Sigmoid colon (tissue), 4 donors: ENCODE data around the gene PIGN.

Experiments used
- EP300 ChIP-seq, 4 donors: sonication (generic); formaldehyde crosslinking; IDR thresholded peaks; one replicate each; pipeline ENCODE4 v1.6.1; 2017; ENCODE audit warnings: antibody characterized with exemption in 4 of 4
- TF ChIP-seq, protein P1 (sequence below), 4 experiments: fragments of 450-650 bp in 3 of 4; fragments of 200-600 bp in 1 of 4; IDR thresholded peaks; one replicate each; pipeline ENCODE4 v1.5.1; 2016 to 2019; ENCODE audit warnings: antibody characterized with exemption in 4 of 4, mild to moderate bottlenecking in 3 of 4, moderate library complexity in 2 of 4

DNA sequence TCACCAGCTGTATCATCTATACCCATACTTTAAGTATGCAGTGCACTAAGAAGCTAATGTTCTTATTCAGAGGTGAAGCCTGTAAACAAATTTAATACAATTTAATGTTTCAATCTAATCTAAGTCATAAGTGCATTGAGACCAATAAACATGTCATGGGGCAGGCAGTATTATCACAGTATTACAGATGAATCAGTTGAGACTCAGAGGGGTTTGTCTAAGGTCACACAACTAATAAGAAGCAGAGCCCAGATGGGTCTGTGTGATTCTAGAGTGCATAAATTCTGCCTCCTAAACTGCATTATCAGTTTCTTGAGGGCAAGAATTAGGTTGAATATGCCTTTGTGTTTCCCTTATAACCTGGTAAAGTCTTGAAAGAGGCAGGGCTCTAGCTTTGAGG is 153.1 kb downstream of the PIGN start:
- no peak for TF ChIP-seq EP300 (IDR thresholded peaks at IDR 0.05)
- TF ChIP-seq, protein P1, sequence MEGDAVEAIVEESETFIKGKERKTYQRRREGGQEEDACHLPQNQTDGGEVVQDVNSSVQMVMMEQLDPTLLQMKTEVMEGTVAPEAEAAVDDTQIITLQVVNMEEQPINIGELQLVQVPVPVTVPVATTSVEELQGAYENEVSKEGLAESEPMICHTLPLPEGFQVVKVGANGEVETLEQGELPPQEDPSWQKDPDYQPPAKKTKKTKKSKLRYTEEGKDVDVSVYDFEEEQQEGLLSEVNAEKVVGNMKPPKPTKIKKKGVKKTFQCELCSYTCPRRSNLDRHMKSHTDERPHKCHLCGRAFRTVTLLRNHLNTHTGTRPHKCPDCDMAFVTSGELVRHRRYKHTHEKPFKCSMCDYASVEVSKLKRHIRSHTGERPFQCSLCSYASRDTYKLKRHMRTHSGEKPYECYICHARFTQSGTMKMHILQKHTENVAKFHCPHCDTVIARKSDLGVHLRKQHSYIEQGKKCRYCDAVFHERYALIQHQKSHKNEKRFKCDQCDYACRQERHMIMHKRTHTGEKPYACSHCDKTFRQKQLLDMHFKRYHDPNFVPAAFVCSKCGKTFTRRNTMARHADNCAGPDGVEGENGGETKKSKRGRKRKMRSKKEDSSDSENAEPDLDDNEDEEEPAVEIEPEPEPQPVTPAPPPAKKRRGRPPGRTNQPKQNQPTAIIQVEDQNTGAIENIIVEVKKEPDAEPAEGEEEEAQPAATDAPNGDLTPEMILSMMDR (IDR thresholded peaks at IDR 0.05): no peak
